ENCODE data around the gene UBXN10. TPM values are rescaled to one million over a fixed set of nuclear protein-coding genes. Genes with fewer than 3 reads are reported as not detected.
"Not testable (repeated sequence)": the region's sequence is repeated elsewhere in the genome, so short reads cannot be mapped to it uniquely, and the experiment has no call there.

UBXN10 gene
- total RNA-seq, 1 donor: not detected

GRCh38 chr1:20212085-20212684 is 26.3 kb downstream of the UBXN10 start:
- TF ChIP-seq CTCF (IDR thresholded peaks at IDR 0.05; ENCODE audit: insufficient read depth, low read depth, low read length): no peak
- no peak for DNase-seq (ENCODE audit: low read depth)
- H3K4me3 ChIP-seq (ENCODE audit: low read depth, low read length): no peak overlapping the region

DNA sequence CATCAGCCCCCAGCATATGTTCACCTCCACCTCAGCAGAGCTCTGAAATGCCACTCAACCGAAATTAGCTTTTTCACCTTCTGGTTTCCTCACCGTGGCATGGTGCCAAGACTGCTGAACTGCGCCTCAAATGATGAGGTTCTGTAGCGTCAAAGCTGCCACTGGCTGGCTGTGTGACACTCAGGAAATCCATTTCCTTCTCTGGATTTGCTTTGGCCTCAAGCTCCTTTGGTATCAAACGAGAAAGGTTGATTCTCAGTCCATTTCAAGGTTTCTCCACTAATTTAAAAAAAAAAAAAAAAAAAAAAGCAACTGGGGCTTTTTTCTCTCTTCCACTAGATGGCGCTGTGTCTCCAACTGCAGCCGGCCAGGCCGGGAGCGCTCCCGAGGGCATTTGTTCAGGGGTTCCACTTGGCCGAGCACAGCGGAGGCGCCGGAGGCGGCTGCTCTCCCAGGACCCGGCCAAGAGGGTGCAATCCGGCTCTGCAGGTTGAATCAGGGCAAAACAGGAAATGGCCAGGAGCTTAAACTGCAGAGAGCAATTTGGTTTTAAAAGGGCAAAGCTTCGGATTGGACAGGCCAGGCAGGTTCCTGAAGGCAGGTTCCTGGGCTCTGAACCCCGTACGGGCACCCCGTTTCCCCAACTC is 26.9 kb downstream of the UBXN10 start:
- DNase-seq (ENCODE audit: low read depth): peak; percentile 50
- no peak overlapping the region for H3K4me3 ChIP-seq (ENCODE audit: low read depth, low read length)
- peak; percentile 82 for TF ChIP-seq CTCF (IDR thresholded peaks at IDR 0.05; ENCODE audit: insufficient read depth, low read depth, low read length)

DNA sequence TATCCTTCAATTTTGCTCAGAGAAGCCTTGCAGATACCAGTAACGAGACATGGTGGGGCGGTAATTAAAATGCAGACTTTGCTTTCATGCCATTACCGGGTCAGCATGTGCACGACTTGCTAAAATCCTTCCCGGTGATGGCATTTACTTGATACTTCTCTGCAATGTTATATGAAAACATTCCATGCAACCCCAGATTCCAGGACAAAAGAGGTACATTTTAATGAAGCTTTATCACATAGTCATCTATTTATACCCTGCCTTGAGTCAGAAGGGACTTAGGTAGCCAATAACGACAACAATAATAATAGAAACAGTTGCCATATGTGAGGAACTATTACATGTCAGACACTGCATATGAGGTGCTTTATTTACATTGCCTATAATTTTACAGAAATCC is 29.8 kb downstream of the UBXN10 start:
- H3K4me3 ChIP-seq (ENCODE audit: low read depth, low read length): no peak overlapping the region
- TF ChIP-seq CTCF (IDR thresholded peaks at IDR 0.05; ENCODE audit: insufficient read depth, low read depth, low read length): no peak
- no peak for DNase-seq (ENCODE audit: low read depth)

GRCh38 chr1:20216574-20216973 is 30.7 kb downstream of the UBXN10 start:
- no peak for DNase-seq (ENCODE audit: low read depth)
- no peak overlapping the region for H3K4me3 ChIP-seq (ENCODE audit: low read depth, low read length)
- peak; percentile 37 for TF ChIP-seq CTCF (IDR thresholded peaks at IDR 0.05; ENCODE audit: insufficient read depth, low read depth, low read length)

- DNase-seq (ENCODE audit: low read depth); H3K4me3 ChIP-seq (ENCODE audit: low read depth, low read length): not testable (repeated sequence)
Observed at GRCh38 chr1:20219053-20219452, 33.2 kb downstream of the UBXN10 start.

GRCh38 chr1:20220036-20220435 is 34.1 kb downstream of the UBXN10 start:
- no peak for TF ChIP-seq CTCF (IDR thresholded peaks at IDR 0.05; ENCODE audit: insufficient read depth, low read depth, low read length)
- DNase-seq (ENCODE audit: low read depth): no peak
- H3K4me3 ChIP-seq (ENCODE audit: low read depth, low read length): no peak overlapping the region

DNA sequence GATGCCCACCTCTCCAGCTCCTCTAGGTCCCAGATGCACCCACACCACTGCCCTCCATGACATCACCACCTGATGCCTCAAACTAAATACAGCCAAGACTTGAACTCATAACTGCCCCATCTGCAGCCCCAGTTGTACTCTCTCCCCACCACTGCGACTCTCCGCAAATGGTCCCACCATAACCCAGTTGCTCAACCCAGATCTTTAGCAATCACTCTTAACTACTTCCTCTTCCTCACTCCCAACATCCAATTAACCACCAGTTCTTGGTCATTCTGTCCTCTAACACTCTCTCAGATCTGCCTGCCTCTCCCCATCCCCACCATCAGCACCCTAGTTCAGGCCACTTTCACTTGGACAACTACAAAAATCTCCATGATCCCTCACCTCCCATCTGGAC is 37.2 kb downstream of the UBXN10 start:
- no peak for DNase-seq (ENCODE audit: low read depth)
- no peak for TF ChIP-seq CTCF (IDR thresholded peaks at IDR 0.05; ENCODE audit: insufficient read depth, low read depth, low read length)
- no peak overlapping the region for H3K4me3 ChIP-seq (ENCODE audit: low read depth, low read length)

Measured in fibroblast of villous mesenchyme (primary cell).